ENCODE measurements around the gene MFAP2. TPM values are rescaled to one million over a fixed set of nuclear protein-coding genes. Genes with fewer than 3 reads are reported as not detected.

MFAP2 gene
- total and polyA plus RNA-seq, 9 donors: 16.0 to 83.6 (median 36.1) TPM

Other genes with a start within 250 kb of the MFAP2 start
- 1,000 to 10,000 TPM in 5 of 7 donors, under 1 TPM in 2; under 0.01 to 7,521 (median 3,807) TPM for gene RNU1-4, start 240.1 kb downstream of the MFAP2 start, total RNA-seq
- not detected for gene RNU1-4, start 240.1 kb downstream of the MFAP2 start, polyA plus RNA-seq
- 1,000 to 10,000 TPM in 5 of 7 donors, under 1 TPM in 2; under 0.01 to 7,521 (median 3,807) TPM for gene RNU1-2, start 84.6 kb downstream of the MFAP2 start, total RNA-seq
- gene RNU1-2, start 84.6 kb downstream of the MFAP2 start, polyA plus RNA-seq: not detected
- 10 to 100 TPM; 24.4 to 49.1 (median 33.6) TPM for gene CROCC, start 58.7 kb downstream of the MFAP2 start, total RNA-seq
- gene CROCC, start 58.7 kb downstream of the MFAP2 start, polyA plus RNA-seq: 10 to 100 TPM in 1 of 2 donors, 1 to 10 TPM in 1; 1.7 to 33.7 TPM
- gene ATP13A2, start 31.3 kb upstream of the MFAP2 start, total RNA-seq: 10 to 100 TPM; 11.3 to 24.1 (median 22.5) TPM
- gene ATP13A2, start 31.3 kb upstream of the MFAP2 start, polyA plus RNA-seq: 10 to 100 TPM in 1 of 2 donors, 1 to 10 TPM in 1; 8.8 to 12.7 TPM
- 10 to 100 TPM; 51.9 to 77.7 (median 56.5) TPM for gene SDHB, start 73.4 kb upstream of the MFAP2 start, total RNA-seq
- gene SDHB, start 73.4 kb upstream of the MFAP2 start, polyA plus RNA-seq: 100 to 1,000 TPM in 1 of 2 donors, 10 to 100 TPM in 1; 66.0 to 120 TPM
- 1 to 10 TPM in 3 of 7 donors, under 1 TPM in 4; 0.18 to 5.2 (median 0.55) TPM for gene PADI2, start 138.8 kb upstream of the MFAP2 start, total RNA-seq
- gene PADI2, start 138.8 kb upstream of the MFAP2 start, polyA plus RNA-seq: 1 to 10 TPM in 1 of 2 donors, under 1 TPM in 1; 0.07 to 1.2 TPM
- under 1 TPM in 1 of 7 donors, not detected in 6; 0.07 TPM for gene PADI1, start 224.5 kb upstream of the MFAP2 start, total RNA-seq
- gene PADI1, start 224.5 kb upstream of the MFAP2 start, polyA plus RNA-seq: not detected

Data from ovary (tissue), 9 donors.